ENCODE results near the gene CACNA2D3. TPM values are rescaled to one million over a fixed set of nuclear protein-coding genes. Genes with fewer than 3 reads are reported as not detected.

The CACNA2D3 gene
- total RNA-seq, 1 donor from 2014 or later, result 1.3 TPM

- TF ChIP-seq, protein P1, sequence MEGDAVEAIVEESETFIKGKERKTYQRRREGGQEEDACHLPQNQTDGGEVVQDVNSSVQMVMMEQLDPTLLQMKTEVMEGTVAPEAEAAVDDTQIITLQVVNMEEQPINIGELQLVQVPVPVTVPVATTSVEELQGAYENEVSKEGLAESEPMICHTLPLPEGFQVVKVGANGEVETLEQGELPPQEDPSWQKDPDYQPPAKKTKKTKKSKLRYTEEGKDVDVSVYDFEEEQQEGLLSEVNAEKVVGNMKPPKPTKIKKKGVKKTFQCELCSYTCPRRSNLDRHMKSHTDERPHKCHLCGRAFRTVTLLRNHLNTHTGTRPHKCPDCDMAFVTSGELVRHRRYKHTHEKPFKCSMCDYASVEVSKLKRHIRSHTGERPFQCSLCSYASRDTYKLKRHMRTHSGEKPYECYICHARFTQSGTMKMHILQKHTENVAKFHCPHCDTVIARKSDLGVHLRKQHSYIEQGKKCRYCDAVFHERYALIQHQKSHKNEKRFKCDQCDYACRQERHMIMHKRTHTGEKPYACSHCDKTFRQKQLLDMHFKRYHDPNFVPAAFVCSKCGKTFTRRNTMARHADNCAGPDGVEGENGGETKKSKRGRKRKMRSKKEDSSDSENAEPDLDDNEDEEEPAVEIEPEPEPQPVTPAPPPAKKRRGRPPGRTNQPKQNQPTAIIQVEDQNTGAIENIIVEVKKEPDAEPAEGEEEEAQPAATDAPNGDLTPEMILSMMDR (conservative IDR thresholded peaks at IDR 0.05; ENCODE audit: low read depth, low read length), result no peak
- no peak overlapping the region for H3K4me3 ChIP-seq (ENCODE audit: low read depth, low read length)
- no peak for DNase-seq (ENCODE audit: low read depth)
Observed at GRCh38 chr3:54900838-54901591, 778.7 kb downstream of the CACNA2D3 start.

DNA sequence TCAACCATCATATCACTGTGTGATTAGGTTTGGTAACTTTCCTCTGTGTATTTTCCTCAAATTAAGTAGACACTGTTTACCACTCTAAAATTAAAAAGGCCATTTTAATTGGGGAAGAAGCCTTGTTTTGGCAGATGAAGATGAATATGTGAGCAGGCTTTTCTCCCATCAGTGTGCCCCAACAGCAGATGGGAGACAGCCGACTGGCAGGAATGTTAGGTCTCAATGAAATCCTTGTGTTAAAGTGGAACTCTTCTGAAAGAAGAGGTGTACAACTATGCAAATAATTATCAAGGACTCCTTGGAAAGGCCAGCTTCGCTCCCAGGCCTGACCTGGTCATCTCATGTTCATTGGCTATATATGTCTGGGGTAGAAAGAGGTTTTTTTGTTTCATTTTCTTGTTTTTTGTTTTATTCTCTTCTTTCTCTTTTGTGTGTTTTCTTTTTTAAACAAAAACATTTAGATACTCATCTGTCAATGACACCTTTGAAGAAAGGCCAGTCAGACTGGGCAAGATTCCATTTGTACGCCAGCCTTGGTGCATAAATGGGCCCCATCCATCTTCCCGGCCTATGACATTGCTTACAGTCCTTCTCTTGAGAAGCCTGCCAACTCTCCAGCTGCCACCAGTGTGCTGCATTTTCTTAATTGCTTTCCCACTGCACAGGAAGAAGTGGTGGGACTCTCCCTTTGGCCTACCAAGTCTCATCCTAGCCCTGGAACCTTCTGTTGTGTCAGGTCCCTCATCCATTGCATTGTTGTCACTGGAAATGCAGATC is 779.7 kb downstream of the CACNA2D3 start:
- DNase-seq (ENCODE audit: low read depth), result no peak
- TF ChIP-seq, protein P1 (conservative IDR thresholded peaks at IDR 0.05; ENCODE audit: low read depth, low read length), result no peak
- no peak overlapping the region for H3K4me3 ChIP-seq (ENCODE audit: low read depth, low read length)

DNA sequence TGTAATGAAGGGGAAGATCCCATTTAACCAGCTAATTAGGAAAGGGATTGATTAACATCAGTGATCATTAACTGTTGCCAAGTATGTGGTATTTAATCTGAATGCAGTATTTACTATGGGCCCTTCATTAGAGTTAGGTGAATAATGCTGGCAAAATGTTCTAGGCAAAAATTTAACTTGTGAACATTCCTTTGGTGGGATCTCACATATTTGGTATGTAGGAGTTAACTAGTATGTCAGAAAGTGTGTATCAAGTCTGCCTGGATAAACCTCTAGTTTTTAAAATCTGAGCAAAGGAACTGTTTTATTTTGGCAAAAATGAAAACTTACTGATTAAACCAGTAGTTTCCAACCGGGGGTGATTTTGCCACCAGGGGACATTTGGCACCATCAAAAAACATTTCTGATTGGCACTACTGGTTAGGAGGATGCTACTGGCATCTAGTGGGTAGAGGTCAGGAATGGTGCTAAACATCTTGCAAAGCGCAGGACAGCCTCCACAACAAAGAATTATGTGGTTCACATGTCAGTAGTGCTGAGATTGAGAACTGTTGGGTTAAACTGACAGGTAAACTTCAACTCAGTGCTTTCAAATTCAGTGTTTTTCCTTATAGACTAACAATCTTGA is 783.0 kb downstream of the CACNA2D3 start:
- TF ChIP-seq, protein P1 (conservative IDR thresholded peaks at IDR 0.05; ENCODE audit: low read depth, low read length), result peak; percentile 34
- peak; percentile 56 for DNase-seq (ENCODE audit: low read depth)
- H3K4me3 ChIP-seq (ENCODE audit: low read depth, low read length), result no peak overlapping the region

- no peak for DNase-seq (ENCODE audit: low read depth)
- TF ChIP-seq, protein P1 (conservative IDR thresholded peaks at IDR 0.05; ENCODE audit: low read depth, low read length), result no peak
- H3K4me3 ChIP-seq (ENCODE audit: low read depth, low read length), result no peak overlapping the region
Observed at GRCh38 chr3:54905920-54906319, 783.6 kb downstream of the CACNA2D3 start.

- DNase-seq (ENCODE audit: low read depth), result no peak
- TF ChIP-seq, protein P1 (conservative IDR thresholded peaks at IDR 0.05; ENCODE audit: low read depth, low read length), result no peak
Observed at GRCh38 chr3:54906763-54907162, 784.4 kb downstream of the CACNA2D3 start.

DNA sequence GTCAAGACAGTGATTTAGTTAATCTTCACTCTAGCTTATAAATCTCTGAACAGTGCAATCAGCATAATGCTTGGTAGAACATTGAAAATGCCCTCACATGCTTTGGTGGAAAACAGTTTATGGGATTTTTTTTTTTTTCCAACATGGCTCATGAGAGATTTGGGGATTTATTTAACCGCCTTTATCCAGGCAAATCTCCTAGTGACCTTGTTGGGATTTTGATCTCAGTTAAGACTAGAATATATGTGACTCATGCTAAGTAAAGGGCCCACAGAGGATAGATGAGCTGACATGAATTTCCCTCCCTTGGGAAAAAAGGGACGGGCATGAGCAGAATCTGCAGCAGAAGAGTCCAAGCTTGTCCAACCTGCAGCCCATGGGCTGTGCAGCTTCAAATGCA is 786.8 kb downstream of the CACNA2D3 start:
- DNase-seq (ENCODE audit: low read depth), result no peak
- TF ChIP-seq, protein P1 (conservative IDR thresholded peaks at IDR 0.05; ENCODE audit: low read depth, low read length), result no peak
- H3K4me3 ChIP-seq (ENCODE audit: low read depth, low read length), result no peak overlapping the region

More at GRCh38 chr3:54906763-54907162, 784.4 kb downstream of the CACNA2D3 start:
- H3K4me3 ChIP-seq (ENCODE audit: low read depth, low read length), result no peak overlapping the region

Measured in epithelial cell of proximal tubule (primary cell).